Measurements from ENCODE around the gene TBC1D22A. TPM values are rescaled to one million over a fixed set of nuclear protein-coding genes. Genes with fewer than 3 reads are reported as not detected.

The TBC1D22A gene
- total RNA-seq, 1 donor from 2014 or later: 24.2 TPM

- Histone ChIP-seq H4K20me1 (ENCODE audit: insufficient read depth, low read length) (no peaks in the 10 kb centered on the region), H3K36me3 (ENCODE audit: insufficient read depth, low read length) (no peaks in the 10 kb centered on the region), H3K79me2 (ENCODE audit: insufficient read depth, low read length) (peaks cover 13% of the 10 kb centered on the region), H2AFZ (ENCODE audit: low read depth, low read length) (no peak overlapping the region), H3K9ac (ENCODE audit: low read length) (no peak overlapping the region), H3K4me2 (ENCODE audit: low read length) (no peak overlapping the region), H3K4me3 (ENCODE audit: insufficient read depth, low read depth, low read length) (no peak overlapping the region), H3K4me1 (ENCODE audit: insufficient read depth, low read length) (peaks cover 12% of the 10 kb centered on the region), H3K27ac (ENCODE audit: low read depth, low read length) (no peak overlapping the region), H3K9me3 (ENCODE audit: insufficient read depth, low read depth, low read length) (no peaks in the 10 kb centered on the region), H3K27me3 (ENCODE audit: insufficient read depth, low read length) (no peaks in the 10 kb centered on the region)
- FAIRE-seq (no peak), DNase-seq (ENCODE audit: low read depth) (no peak)
- Mint-ChIP-seq H3K27ac (ENCODE audit: unreplicated experiment) (no peak overlapping the region), H3K4me3 (ENCODE audit: unreplicated experiment) (no peak overlapping the region), H3K9me3 (ENCODE audit: unreplicated experiment) (peaks cover 21% of the 10 kb centered on the region), H3K27me3 (ENCODE audit: low read depth, unreplicated experiment) (no peaks in the 10 kb centered on the region), H3K4me1 (ENCODE audit: low read depth, unreplicated experiment) (peaks cover 12% of the 10 kb centered on the region), H3K36me3 (ENCODE audit: low read depth, unreplicated experiment) (peaks cover 26% of the 10 kb centered on the region)
- no peak for TF ChIP-seq CTCF (IDR thresholded peaks at IDR 0.05; ENCODE audit: insufficient read depth, low read depth, low read length)
- TF ChIP-seq EZH2 (IDR thresholded peaks at IDR 0.05; ENCODE audit: insufficient read depth, low read length): no peak
Observed at GRCh38 chr22:46835288-46835687, 72.8 kb downstream of the TBC1D22A start.

- H3K36me3 Mint-ChIP-seq (ENCODE audit: low read depth, unreplicated experiment): peaks cover 24% of the 10 kb centered on the region
- TF ChIP-seq EZH2 (IDR thresholded peaks at IDR 0.05; ENCODE audit: insufficient read depth, low read length) (no peak), CTCF (IDR thresholded peaks at IDR 0.05; ENCODE audit: insufficient read depth, low read depth, low read length) (no peak)
- H3K79me2 ChIP-seq (ENCODE audit: insufficient read depth, low read length): peaks cover 13% of the 10 kb centered on the region
- FAIRE-seq (no peak), DNase-seq (ENCODE audit: low read depth) (no peak)
- peaks cover 21% of the 10 kb centered on the region for H3K9me3 Mint-ChIP-seq (ENCODE audit: unreplicated experiment)
- H4K20me1 ChIP-seq (ENCODE audit: insufficient read depth, low read length): no peaks in the 10 kb centered on the region
- H3K9me3 ChIP-seq (ENCODE audit: insufficient read depth, low read depth, low read length): no peaks in the 10 kb centered on the region
- H3K9ac ChIP-seq (ENCODE audit: low read length): no peak overlapping the region
- H3K27ac Mint-ChIP-seq (ENCODE audit: unreplicated experiment): no peak overlapping the region
- no peaks in the 10 kb centered on the region for H3K27me3 ChIP-seq (ENCODE audit: insufficient read depth, low read length)
- H3K4me3 Mint-ChIP-seq (ENCODE audit: unreplicated experiment): no peak overlapping the region
- H3K27me3 Mint-ChIP-seq (ENCODE audit: low read depth, unreplicated experiment): no peaks in the 10 kb centered on the region
- H2AFZ ChIP-seq (ENCODE audit: low read depth, low read length): no peak overlapping the region
- H3K4me3 ChIP-seq (ENCODE audit: insufficient read depth, low read depth, low read length): no peak overlapping the region
- no peaks in the 10 kb centered on the region for H3K36me3 ChIP-seq (ENCODE audit: insufficient read depth, low read length)
- peaks cover 7% of the 10 kb centered on the region for H3K4me1 ChIP-seq (ENCODE audit: insufficient read depth, low read length)
- no peak overlapping the region for H3K27ac ChIP-seq (ENCODE audit: low read depth, low read length)
- peaks cover 8% of the 10 kb centered on the region for H3K4me1 Mint-ChIP-seq (ENCODE audit: low read depth, unreplicated experiment)
- H3K4me2 ChIP-seq (ENCODE audit: low read length): no peak overlapping the region
Observed at GRCh38 chr22:46835693-46836092, 73.2 kb downstream of the TBC1D22A start.

- H3K79me2 ChIP-seq (ENCODE audit: insufficient read depth, low read length): no peaks in the 10 kb centered on the region
- H4K20me1 ChIP-seq (ENCODE audit: insufficient read depth, low read length): peaks cover 33% of the 10 kb centered on the region
- Mint-ChIP-seq H3K27me3 (ENCODE audit: low read depth, unreplicated experiment) (no peaks in the 10 kb centered on the region), H3K9me3 (ENCODE audit: unreplicated experiment) (peaks cover 2% of the 10 kb centered on the region), H3K4me1 (ENCODE audit: low read depth, unreplicated experiment) (peaks cover 13% of the 10 kb centered on the region), H3K36me3 (ENCODE audit: low read depth, unreplicated experiment) (peaks cover 11% of the 10 kb centered on the region), H3K27ac (ENCODE audit: unreplicated experiment) (no peak overlapping the region), H3K4me3 (ENCODE audit: unreplicated experiment) (no peak overlapping the region)
- no peak overlapping the region for H3K9ac ChIP-seq (ENCODE audit: low read length)
- H3K36me3 ChIP-seq (ENCODE audit: insufficient read depth, low read length): no peaks in the 10 kb centered on the region
- H3K27me3 ChIP-seq (ENCODE audit: insufficient read depth, low read length): no peaks in the 10 kb centered on the region
- FAIRE-seq (no peak), DNase-seq (ENCODE audit: low read depth) (no peak)
- H3K27ac ChIP-seq (ENCODE audit: low read depth, low read length): no peak overlapping the region
- H3K4me2 ChIP-seq (ENCODE audit: low read length): no peak overlapping the region
- peaks cover 15% of the 10 kb centered on the region for H3K4me1 ChIP-seq (ENCODE audit: insufficient read depth, low read length)
- TF ChIP-seq CTCF (IDR thresholded peaks at IDR 0.05; ENCODE audit: insufficient read depth, low read depth, low read length) (no peak), EZH2 (IDR thresholded peaks at IDR 0.05; ENCODE audit: insufficient read depth, low read length) (no peak)
- no peak overlapping the region for H3K4me3 ChIP-seq (ENCODE audit: insufficient read depth, low read depth, low read length)
- H2AFZ ChIP-seq (ENCODE audit: low read depth, low read length): no peak overlapping the region
- no peaks in the 10 kb centered on the region for H3K9me3 ChIP-seq (ENCODE audit: insufficient read depth, low read depth, low read length)
Observed at GRCh38 chr22:46841522-46841921, 79.1 kb downstream of the TBC1D22A start.

Data from astrocyte (in vitro differentiated cells and primary cell).